HG03175 (cell line): ENCODE results near the gene GIMD1.
"Not testable (repeated sequence)": the region's sequence is repeated elsewhere in the genome, so short reads cannot be mapped to it uniquely, and the experiment has no call there.

Experiments used
- ATAC-seq: cut with Tn5 transposase; IDR thresholded peaks from one replicate; pipeline ENCODE4 v1.9.1; 2021; ENCODE audit warnings: mild to moderate bottlenecking, moderate library complexity; ENCODE audit not compliant: unreplicated experiment

The GIMD1 gene

GRCh38 chr4:106368678-106369077 is at the start of gene GIMD1:
GIMD1 (minus strand) TSS chr4:106368778; CDS start chr4:106367435, 1,343 bp downstream.
- no peak for ATAC-seq

- ATAC-seq, result no peak
Observed at GRCh38 chr4:106414366-106414765, 45.8 kb upstream of the GIMD1 start.

GRCh38 chr4:106409901-106410889 is 41.6 kb upstream of the GIMD1 start:
- ATAC-seq, result no peak

GRCh38 chr4:106408004-106408403 is 39.4 kb upstream of the GIMD1 start:
- ATAC-seq, result not testable (repeated sequence)

- no peak for ATAC-seq
Observed at GRCh38 chr4:106401157-106401556, 32.6 kb upstream of the GIMD1 start.

- not testable (repeated sequence) for ATAC-seq
Observed at GRCh38 chr4:106398898-106399297, 30.3 kb upstream of the GIMD1 start.

- ATAC-seq, result no peak
Observed at GRCh38 chr4:106395582-106395981, 27.0 kb upstream of the GIMD1 start.

- ATAC-seq, result no peak
Observed at GRCh38 chr4:106385853-106386393, 17.3 kb upstream of the GIMD1 start.

GRCh38 chr4:106384878-106385277 is 16.3 kb upstream of the GIMD1 start:
- no peak for ATAC-seq

GRCh38 chr4:106380179-106380578 is 11.6 kb upstream of the GIMD1 start:
- ATAC-seq, result no peak

GRCh38 chr4:106373026-106373425 is 4.4 kb upstream of the GIMD1 start:
- no peak for ATAC-seq

GRCh38 chr4:106371161-106371560 is 2.6 kb upstream of the GIMD1 start:
- ATAC-seq, result no peak

GRCh38 chr4:106370214-106370613 is 1.6 kb upstream of the GIMD1 start:
- no peak for ATAC-seq

GRCh38 chr4:106369456-106370060 is 980 bp upstream of the GIMD1 start:
- peak; percentile 67 for ATAC-seq

GRCh38 chr4:106367072-106367471 is 1.5 kb downstream of the GIMD1 start:
- ATAC-seq, result no peak

- ATAC-seq, result no peak
Observed at GRCh38 chr4:106366026-106366425, 2.6 kb downstream of the GIMD1 start.

GRCh38 chr4:106365613-106366012 is 3.0 kb downstream of the GIMD1 start:
- ATAC-seq, result no peak

GRCh38 chr4:106364282-106364681 is 4.3 kb downstream of the GIMD1 start:
- no peak for ATAC-seq

GRCh38 chr4:106362086-106362825 is 6.3 kb downstream of the GIMD1 start:
- no peak for ATAC-seq

- no peak for ATAC-seq
Observed at GRCh38 chr4:106358899-106359298, 9.7 kb downstream of the GIMD1 start.

GRCh38 chr4:106355193-106355592 is 13.4 kb downstream of the GIMD1 start:
- ATAC-seq, result no peak
